Activated T-helper 17 cell treated with anti-CD3 and anti-CD28 coated beads, Interleukin-2, amount 50 U/mL, for 72 hours (primary cell): ENCODE results near the gene PRLHR. TPM values are rescaled to one million over a fixed set of nuclear protein-coding genes. Genes with fewer than 3 reads are reported as not detected.

Source experiments
- ATAC-seq: fragments of 150-1000 bp; cut with Tn5 transposase; replicated peaks from 2 replicates; pipeline ENCODE4 v1.10.0; 2021; ENCODE audit warnings: mild to moderate bottlenecking, moderate library complexity
- H3K27ac Mint-ChIP-seq: one replicate; pipeline ENCODE4 v1.8.0; 2022; ENCODE audit warnings: mixed read lengths
- H3K27me3 Mint-ChIP-seq: one replicate; pipeline ENCODE4 v1.8.0; 2022; ENCODE audit warnings: mixed read lengths
- H3K36me3 Mint-ChIP-seq: one replicate; pipeline ENCODE4 v1.8.0; 2022; ENCODE audit warnings: low read depth, mild to moderate bottlenecking, mixed read lengths
- H3K4me1 Mint-ChIP-seq: one replicate; pipeline ENCODE4 v1.8.0; 2022; ENCODE audit warnings: mixed read lengths
- H3K4me3 Mint-ChIP-seq: one replicate; pipeline ENCODE4 v1.8.0; 2022; ENCODE audit warnings: mild to moderate bottlenecking, mixed read lengths
- H3K9me3 Mint-ChIP-seq: one replicate; pipeline ENCODE4 v1.8.0; 2022; ENCODE audit warnings: mixed read lengths
- total RNA-seq, 2 donors: library from RNA; stranded (reverse); gene quantifications; one replicate each; pipeline ENCODE4 v1.2.3, GENCODE V29; 2022

The PRLHR gene
- total RNA-seq, 2 donors from 2014 or later = not detected

DNA sequence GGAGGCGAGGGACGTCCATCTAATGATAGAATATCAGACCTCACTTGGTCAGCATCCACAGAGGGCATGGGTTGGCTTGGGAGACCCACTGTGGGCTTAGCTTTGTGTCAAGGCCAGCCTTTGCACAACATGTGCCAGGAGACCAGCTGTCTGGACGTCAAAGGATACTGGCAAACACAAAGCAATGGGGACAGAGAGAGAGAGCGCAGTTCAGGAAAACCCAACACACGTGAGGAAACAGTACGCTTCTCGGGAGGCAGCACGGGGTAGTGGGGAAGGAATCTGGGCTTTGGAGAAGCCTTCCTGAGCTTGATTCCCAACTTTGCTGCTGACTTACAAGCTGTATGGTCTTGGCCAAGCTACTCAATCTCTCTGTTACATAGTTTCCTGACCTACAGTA lies 14.7 kb downstream of the PRLHR start:
- ATAC-seq = no peak
- no peaks in the 10 kb centered on the region for H3K27me3 Mint-ChIP-seq
- no peaks in the 10 kb centered on the region for H3K36me3 Mint-ChIP-seq
- H3K27ac Mint-ChIP-seq = no peak overlapping the region
- H3K9me3 Mint-ChIP-seq = no peaks in the 10 kb centered on the region
- no peaks in the 10 kb centered on the region for H3K4me1 Mint-ChIP-seq
- H3K4me3 Mint-ChIP-seq = no peak overlapping the region

DNA sequence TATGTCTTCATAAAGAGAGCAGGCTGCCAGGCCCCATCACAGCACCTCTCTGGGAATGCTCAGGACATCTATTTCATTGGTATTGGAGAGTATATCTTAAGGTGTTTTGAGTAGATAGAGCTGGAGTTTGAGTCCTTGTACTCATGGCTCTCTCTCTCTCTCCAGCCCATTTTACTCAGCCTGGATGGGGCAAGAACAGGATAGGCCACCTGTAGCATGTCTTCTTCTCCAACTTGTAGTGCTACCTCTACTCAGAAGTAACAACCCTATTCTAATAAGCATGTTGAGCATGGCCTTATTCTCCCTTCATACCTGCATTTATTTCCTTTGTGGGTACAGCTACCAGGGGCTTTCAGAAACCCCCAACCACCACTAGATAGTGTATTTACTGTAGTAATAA lies 21.9 kb downstream of the PRLHR start:
- no peak overlapping the region for H3K4me3 Mint-ChIP-seq
- no peak for ATAC-seq
- H3K27ac Mint-ChIP-seq = no peak overlapping the region
- no peaks in the 10 kb centered on the region for H3K9me3 Mint-ChIP-seq
- no peaks in the 10 kb centered on the region for H3K36me3 Mint-ChIP-seq
- H3K27me3 Mint-ChIP-seq = no peaks in the 10 kb centered on the region
- no peaks in the 10 kb centered on the region for H3K4me1 Mint-ChIP-seq

DNA sequence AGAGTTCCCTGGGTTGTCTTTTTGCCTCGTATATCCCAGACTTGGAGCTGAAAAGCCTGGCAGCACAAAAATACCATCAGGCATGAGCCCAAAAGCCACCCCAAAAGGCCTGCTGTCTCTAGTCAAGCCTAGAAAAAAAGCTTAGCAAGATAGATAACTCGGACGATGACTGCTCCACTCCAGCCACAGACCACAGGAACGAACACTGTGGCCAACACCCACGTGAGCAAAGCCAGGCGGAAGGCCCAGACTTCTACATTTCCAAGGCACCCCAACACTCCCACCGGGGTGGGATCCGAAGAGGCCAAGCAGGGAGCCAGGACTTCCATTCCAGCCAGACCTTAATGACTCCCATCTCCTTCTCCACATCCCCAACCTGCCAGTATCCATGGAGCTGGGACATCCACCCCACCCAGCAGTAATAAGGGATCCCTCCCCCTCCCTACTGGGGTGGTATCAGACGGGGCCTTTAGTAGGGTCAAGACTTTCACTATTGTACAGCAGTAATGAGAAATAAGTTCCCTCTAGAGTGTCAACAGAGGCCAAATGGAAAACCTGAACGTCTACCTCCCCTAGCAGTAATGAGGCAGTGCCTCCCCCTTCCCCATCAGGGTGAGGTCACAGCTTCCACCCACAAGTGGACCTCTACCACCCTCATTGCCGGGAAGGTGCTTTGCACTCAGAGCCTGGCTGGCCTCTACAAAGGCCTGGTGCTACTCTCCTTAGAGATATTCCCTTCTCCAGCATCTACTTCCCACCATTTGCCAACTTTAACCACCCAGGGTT lies 23.0 kb downstream of the PRLHR start:
- H3K27me3 Mint-ChIP-seq = no peaks in the 10 kb centered on the region
- no peak for ATAC-seq

DNA sequence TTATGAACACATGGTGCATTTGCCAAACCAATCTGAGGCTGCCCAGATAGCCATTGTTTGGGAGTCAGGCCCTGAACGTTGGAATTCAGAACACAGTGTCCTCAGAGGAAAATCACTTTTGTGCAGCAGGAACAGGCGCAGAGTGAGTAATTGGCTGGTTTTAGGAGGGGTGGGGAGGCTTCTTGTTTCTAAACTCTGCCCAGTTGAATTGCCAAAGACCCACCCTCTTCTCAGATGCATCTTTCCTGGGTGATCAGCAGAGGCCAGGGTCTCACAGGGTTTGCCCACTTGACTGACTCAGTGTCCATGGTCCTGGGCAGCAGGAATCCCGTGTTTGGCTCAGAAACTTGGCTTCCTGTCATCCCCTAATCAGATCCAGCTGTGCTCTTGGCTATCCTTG lies 24.3 kb downstream of the PRLHR start:
- Mint-ChIP-seq H3K9me3 (no peaks in the 10 kb centered on the region), H3K27ac (no peak overlapping the region), H3K4me1 (no peaks in the 10 kb centered on the region), H3K4me3 (no peak overlapping the region), H3K27me3 (no peaks in the 10 kb centered on the region), H3K36me3 (no peaks in the 10 kb centered on the region)
- no peak for ATAC-seq

More for the DNA sequence above, 23.0 kb downstream of the PRLHR start:
- Mint-ChIP-seq H3K9me3 (no peaks in the 10 kb centered on the region), H3K36me3 (no peaks in the 10 kb centered on the region), H3K4me3 (no peak overlapping the region), H3K4me1 (no peaks in the 10 kb centered on the region), H3K27ac (no peak overlapping the region)

DNA sequence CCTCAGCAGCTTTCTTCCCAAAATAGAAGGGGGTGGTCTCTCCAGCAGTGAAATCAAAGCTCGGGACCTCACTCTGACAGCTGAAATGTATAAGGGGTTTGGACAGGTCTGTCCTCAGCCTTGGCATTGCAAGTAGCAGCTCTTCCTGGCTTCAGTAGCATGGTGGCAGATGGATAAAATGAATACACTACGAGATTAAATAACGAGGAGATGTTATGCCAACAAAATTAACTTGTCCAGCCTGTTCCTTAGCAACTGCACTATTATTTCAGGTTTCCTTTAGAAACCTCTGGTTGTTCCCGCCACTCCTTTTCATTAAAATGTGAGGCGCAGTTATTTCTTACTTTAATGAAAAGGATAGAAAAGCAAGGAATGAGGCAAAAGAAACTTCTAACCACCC lies 24.9 kb downstream of the PRLHR start:
- Mint-ChIP-seq H3K36me3 (no peaks in the 10 kb centered on the region), H3K4me3 (no peak overlapping the region), H3K27ac (no peak overlapping the region), H3K27me3 (no peaks in the 10 kb centered on the region), H3K4me1 (no peaks in the 10 kb centered on the region), H3K9me3 (no peaks in the 10 kb centered on the region)
- ATAC-seq = no peak

DNA sequence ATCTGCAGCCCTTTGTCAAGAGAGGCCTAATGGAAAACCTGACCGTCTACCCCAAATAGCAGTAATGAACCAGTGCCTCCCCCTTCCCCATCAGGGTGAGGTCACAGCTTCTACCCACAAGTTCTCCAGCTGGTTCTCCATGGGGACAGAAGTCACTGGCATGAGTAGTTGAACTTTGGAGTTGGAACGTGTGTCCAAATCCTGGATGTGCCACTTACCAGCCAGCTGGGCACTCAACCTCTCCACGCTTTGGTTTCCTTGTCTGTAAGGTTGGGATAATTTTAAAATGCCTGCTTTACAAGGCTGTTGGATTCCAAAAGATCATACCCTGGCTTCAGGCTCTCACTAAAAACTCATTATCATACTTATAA lies 25.6 kb downstream of the PRLHR start:
- no peak for ATAC-seq
- H3K4me1 Mint-ChIP-seq = no peaks in the 10 kb centered on the region
- H3K27ac Mint-ChIP-seq = no peak overlapping the region
- no peaks in the 10 kb centered on the region for H3K36me3 Mint-ChIP-seq
- no peaks in the 10 kb centered on the region for H3K9me3 Mint-ChIP-seq
- no peak overlapping the region for H3K4me3 Mint-ChIP-seq
- H3K27me3 Mint-ChIP-seq = no peaks in the 10 kb centered on the region

DNA sequence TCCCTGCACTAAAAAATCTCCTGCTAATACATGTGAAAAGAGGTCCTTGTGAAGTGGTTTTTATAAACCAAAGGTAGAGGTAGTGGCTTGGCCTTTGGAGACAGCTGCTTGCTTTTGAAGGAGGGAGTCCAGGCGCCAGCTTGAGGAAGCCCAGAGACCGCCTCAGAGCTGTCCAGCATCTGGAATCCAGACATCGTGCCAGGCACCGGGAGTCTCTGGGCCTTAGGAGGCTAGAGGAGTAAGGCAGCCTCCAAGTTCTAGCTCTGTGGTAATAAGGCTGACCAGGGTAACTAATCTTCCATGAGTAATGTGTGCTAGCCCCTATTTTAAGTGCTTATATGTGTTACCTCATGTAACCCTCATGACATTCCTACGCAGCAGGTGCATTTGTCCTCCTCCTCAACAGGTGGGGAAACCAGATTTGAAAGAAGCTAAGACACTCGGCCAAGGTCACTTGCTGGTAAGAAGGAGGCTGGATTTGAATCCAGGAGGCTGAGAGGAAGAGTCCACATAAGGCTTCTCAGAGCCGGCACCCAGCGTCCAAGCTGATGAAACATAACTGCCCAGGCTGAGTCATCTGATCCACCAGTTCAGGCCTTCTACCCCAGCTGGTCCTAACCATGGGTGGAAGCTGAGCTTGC lies 26.1 kb downstream of the PRLHR start:
- ATAC-seq = no peak
- no peaks in the 10 kb centered on the region for H3K36me3 Mint-ChIP-seq
- no peaks in the 10 kb centered on the region for H3K27me3 Mint-ChIP-seq
- no peaks in the 10 kb centered on the region for H3K9me3 Mint-ChIP-seq
- no peak overlapping the region for H3K27ac Mint-ChIP-seq
- H3K4me3 Mint-ChIP-seq = no peak overlapping the region
- H3K4me1 Mint-ChIP-seq = no peaks in the 10 kb centered on the region

DNA sequence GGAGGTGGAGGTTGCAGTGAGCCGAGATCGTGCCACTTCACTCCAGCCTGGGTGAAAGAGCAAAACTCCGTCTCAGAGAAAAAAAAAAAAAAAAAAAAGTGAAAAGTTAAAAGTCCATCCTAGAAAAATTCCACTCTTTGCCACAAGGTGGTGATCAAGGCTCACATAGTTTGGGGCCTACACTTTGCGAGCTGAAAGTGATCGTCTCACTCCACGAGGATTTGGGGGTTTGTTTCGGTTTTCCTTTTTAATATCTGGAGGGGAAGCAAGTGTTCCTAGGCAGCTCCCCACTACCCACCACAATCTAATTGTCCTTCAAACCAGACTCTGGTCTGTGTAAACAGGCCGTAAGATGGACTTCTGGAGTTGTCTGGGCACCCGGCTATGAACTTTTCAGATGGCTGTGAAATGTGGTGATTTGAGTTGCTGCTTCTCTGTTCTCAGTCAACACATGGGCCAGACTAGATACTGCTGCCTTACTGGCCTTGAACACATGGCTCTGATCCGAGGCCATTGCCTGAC lies 27.1 kb downstream of the PRLHR start:
- Mint-ChIP-seq H3K9me3 (no peaks in the 10 kb centered on the region), H3K27ac (no peak overlapping the region), H3K4me3 (no peak overlapping the region), H3K36me3 (no peaks in the 10 kb centered on the region), H3K27me3 (no peaks in the 10 kb centered on the region), H3K4me1 (no peaks in the 10 kb centered on the region)
- peak; percentile 44 for ATAC-seq

DNA sequence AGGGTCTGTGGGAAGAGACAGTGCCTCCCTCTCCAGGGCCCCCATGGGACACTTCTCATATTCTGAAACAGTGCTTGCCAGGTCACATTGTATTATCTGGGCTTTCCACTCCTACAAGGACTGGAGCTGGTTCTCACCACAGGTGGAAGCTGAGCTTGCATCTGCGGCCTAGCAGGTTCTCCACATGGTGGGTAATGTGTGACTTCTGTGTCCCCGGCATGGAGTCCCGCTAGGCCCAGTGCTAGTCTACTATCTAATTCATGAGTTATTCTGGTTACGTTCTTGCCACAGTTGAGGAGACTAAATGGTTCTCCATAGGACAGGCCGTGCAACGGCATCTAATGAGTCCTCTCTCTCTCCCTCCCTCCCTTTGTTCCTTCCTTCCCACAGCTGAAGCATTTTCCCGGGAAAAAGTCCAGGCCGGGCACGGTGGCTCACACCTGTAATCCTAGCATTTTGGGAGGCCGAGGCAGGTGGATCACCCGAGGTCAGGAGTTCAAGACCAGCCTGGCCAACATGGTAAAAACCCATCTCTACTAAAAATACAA lies 27.7 kb downstream of the PRLHR start:
- no peak for ATAC-seq

DNA sequence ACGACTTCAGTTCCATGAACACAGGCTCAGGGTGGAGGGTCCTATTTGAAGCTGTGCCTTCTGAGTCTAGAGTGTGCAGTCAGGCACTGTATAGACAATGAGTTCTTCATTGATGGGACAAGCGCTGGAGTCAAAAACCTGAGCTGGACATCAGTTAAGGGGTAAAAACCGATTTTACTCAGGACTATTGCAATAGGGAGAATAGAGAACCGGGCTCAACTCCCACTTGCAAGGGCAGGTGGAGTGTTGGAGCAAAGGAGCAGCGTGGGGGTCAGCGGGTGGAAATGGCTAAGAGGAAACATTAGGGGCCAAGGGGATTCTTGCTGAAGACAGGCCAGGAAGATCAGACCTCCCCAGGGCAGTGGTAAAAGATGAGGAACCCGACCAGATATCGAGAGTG lies 28.5 kb downstream of the PRLHR start:
- H3K4me3 Mint-ChIP-seq = no peak overlapping the region
- no peaks in the 10 kb centered on the region for H3K9me3 Mint-ChIP-seq
- ATAC-seq = no peak
- no peaks in the 10 kb centered on the region for H3K36me3 Mint-ChIP-seq
- H3K27ac Mint-ChIP-seq = no peak overlapping the region
- H3K4me1 Mint-ChIP-seq = no peaks in the 10 kb centered on the region
- peaks cover 2% of the 10 kb centered on the region for H3K27me3 Mint-ChIP-seq

More for the DNA sequence above, 27.7 kb downstream of the PRLHR start:
- Mint-ChIP-seq H3K27me3 (no peaks in the 10 kb centered on the region), H3K36me3 (no peaks in the 10 kb centered on the region), H3K4me1 (no peaks in the 10 kb centered on the region), H3K9me3 (no peaks in the 10 kb centered on the region), H3K27ac (no peak overlapping the region), H3K4me3 (no peak overlapping the region)

DNA sequence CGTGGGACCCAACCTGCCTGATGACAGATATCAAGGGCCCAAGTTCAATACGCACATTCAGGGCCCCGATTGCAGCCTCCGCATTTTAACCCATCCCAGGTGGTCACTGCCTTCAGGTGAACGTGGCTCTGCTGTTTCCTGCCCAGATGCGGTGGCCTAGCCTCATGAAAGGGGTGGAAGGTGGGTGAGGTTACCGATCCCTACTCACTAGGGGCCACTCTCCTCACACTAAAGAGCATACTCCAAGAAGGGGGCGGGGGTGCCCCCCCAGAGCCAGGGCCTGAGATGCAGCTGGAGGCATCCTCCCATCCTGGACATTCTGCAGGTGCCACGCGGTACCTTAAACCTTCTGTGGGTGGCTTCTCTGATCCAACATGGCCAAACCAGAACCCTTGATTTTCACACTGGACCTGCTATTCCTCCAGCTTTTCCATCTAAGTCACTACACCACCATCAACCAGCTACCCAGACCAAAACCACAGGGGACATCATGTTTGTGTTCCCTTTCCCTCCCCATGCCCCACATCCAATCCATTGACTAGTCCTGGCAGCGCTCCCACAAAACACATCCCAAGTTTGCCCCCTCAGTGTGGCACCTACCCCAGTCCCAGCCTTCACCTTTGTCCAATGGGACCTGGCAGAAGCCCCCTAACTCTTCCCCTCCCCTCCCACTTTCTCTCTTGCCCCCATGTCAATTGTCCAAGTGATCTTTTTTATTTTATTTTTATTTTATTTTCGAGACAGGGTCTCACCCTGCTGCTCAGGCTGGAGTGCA lies 30.0 kb downstream of the PRLHR start:
- Mint-ChIP-seq H3K27me3 (peaks cover 9% of the 10 kb centered on the region), H3K9me3 (no peaks in the 10 kb centered on the region), H3K36me3 (no peaks in the 10 kb centered on the region), H3K4me3 (no peak overlapping the region), H3K4me1 (no peaks in the 10 kb centered on the region), H3K27ac (no peak overlapping the region)
- ATAC-seq = no peak

DNA sequence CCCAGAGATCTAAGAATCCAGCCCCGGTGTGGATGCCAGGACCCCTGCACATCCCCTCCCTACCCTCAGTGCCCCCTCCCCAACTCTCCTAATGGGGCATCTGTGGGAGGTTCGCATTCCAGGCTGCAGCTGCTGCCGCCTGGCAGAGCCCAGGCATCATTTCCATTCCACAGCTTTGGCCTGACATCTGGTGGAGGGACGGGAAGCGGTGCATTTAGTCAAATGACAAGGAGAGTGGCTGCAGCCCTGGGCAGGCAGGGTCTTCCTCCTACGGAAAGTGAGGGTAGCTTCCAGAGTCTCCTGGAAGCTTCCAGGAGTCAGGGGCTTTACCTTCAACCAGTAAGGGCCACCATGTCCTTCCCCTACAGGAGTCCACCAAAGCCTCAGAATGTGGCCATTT lies 30.8 kb downstream of the PRLHR start:
- no peaks in the 10 kb centered on the region for H3K4me1 Mint-ChIP-seq
- H3K4me3 Mint-ChIP-seq = no peak overlapping the region
- H3K36me3 Mint-ChIP-seq = no peaks in the 10 kb centered on the region
- no peak for ATAC-seq
- H3K27me3 Mint-ChIP-seq = peaks cover 9% of the 10 kb centered on the region
- H3K27ac Mint-ChIP-seq = no peak overlapping the region
- no peaks in the 10 kb centered on the region for H3K9me3 Mint-ChIP-seq

DNA sequence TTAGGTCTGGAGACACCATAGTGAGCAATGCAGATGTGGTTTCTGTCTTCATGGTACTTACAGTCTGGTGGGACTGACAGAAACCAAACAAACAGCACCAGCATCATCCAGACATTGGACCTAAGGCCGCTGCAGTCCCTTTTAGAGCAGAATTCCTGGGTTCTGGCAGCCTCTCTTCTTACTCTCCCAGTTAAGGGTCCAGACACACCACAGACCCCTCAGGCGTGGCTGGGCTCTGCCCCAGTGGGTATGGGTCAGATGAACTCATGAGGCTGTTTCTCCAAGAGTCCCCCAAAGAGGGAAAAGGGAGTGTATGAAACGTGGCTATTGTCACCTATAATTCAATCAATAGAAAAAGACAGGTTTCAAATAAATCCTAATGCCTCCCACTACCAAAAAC lies 31.3 kb downstream of the PRLHR start:
- Mint-ChIP-seq H3K4me3 (no peak overlapping the region), H3K27ac (no peak overlapping the region), H3K9me3 (no peaks in the 10 kb centered on the region), H3K36me3 (no peaks in the 10 kb centered on the region), H3K27me3 (peaks cover 15% of the 10 kb centered on the region), H3K4me1 (no peaks in the 10 kb centered on the region)
- no peak for ATAC-seq

DNA sequence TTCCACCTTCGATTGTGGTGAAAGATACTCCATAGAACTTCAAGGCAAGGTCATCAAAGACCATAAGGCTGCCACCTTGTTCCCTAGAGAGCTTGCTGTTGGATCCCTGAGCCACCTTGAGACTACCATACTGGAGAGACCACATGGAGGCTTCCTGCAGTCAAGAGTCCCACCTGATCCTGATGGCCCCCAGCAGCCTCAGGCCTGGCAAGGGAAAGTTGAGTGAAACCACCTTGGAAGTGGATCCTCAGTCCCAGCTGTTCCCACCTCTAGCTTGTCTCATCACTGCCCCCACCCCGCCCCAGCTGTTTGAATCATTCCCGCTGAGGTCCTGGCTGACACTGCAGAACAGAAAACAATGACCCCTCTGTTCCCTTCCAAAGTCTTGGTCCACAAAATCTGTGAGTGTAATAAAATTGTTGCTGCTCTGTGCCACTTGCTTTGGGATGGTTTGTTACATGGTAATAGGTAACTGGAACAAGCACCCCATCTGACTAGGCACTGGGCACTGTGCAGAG lies 32.0 kb downstream of the PRLHR start:
- H3K4me3 Mint-ChIP-seq = no peak overlapping the region
- H3K27ac Mint-ChIP-seq = no peak overlapping the region
- peaks cover 19% of the 10 kb centered on the region for H3K27me3 Mint-ChIP-seq
- H3K4me1 Mint-ChIP-seq = no peaks in the 10 kb centered on the region
- H3K36me3 Mint-ChIP-seq = no peaks in the 10 kb centered on the region
- ATAC-seq = no peak
- H3K9me3 Mint-ChIP-seq = no peaks in the 10 kb centered on the region
